GM18861 (cell line): ENCODE measurements around the gene PRKD1.
"Not testable (repeated sequence)": the region's sequence is repeated elsewhere in the genome, so short reads cannot be mapped to it uniquely, and the experiment has no call there.

Source experiments
- ATAC-seq: cut with Tn5 transposase; IDR thresholded peaks from one replicate; pipeline ENCODE4 v1.9.1; 2021; ENCODE audit not compliant: unreplicated experiment

PRKD1 gene

GRCh38 chr14:29905543-29905942 lies 22.1 kb downstream of the PRKD1 start:
- no peak for ATAC-seq

- no peak for ATAC-seq
Observed at GRCh38 chr14:29900609-29901350, 26.9 kb downstream of the PRKD1 start.

- ATAC-seq, result no peak
Observed at GRCh38 chr14:29898470-29898869, 29.2 kb downstream of the PRKD1 start.

GRCh38 chr14:29897181-29897580 lies 30.5 kb downstream of the PRKD1 start:
- no peak for ATAC-seq

GRCh38 chr14:29896354-29896821 lies 31.3 kb downstream of the PRKD1 start:
- ATAC-seq, result no peak

GRCh38 chr14:29895591-29896083 lies 32.0 kb downstream of the PRKD1 start:
- no peak for ATAC-seq

GRCh38 chr14:29893989-29894388 lies 33.7 kb downstream of the PRKD1 start:
- ATAC-seq, result no peak

GRCh38 chr14:29892327-29892726 lies 35.3 kb downstream of the PRKD1 start:
- no peak for ATAC-seq

GRCh38 chr14:29885988-29886387 lies 41.7 kb downstream of the PRKD1 start:
- no peak for ATAC-seq

GRCh38 chr14:29868000-29868399 lies 59.6 kb downstream of the PRKD1 start:
- no peak for ATAC-seq

GRCh38 chr14:29865299-29865698 lies 62.3 kb downstream of the PRKD1 start:
- no peak for ATAC-seq

GRCh38 chr14:29861996-29862395 lies 65.7 kb downstream of the PRKD1 start:
- no peak for ATAC-seq

GRCh38 chr14:29858299-29858698 lies 69.3 kb downstream of the PRKD1 start:
- peak; percentile 83 for ATAC-seq

- peak; percentile 54 for ATAC-seq
Observed at GRCh38 chr14:29857551-29857950, 70.1 kb downstream of the PRKD1 start.

- no peak for ATAC-seq
Observed at GRCh38 chr14:29856516-29856915, 71.1 kb downstream of the PRKD1 start.

- not testable (repeated sequence) for ATAC-seq
Observed at GRCh38 chr14:29853691-29854090, 74.0 kb downstream of the PRKD1 start.

GRCh38 chr14:29853272-29853671 lies 74.4 kb downstream of the PRKD1 start:
- ATAC-seq, result no peak

GRCh38 chr14:29851397-29851796 lies 76.2 kb downstream of the PRKD1 start:
- ATAC-seq, result no peak

- no peak for ATAC-seq
Observed at GRCh38 chr14:29847056-29847380, 80.6 kb downstream of the PRKD1 start.

GRCh38 chr14:29846339-29847055 lies 81.2 kb downstream of the PRKD1 start:
- no peak for ATAC-seq

- no peak for ATAC-seq
Observed at GRCh38 chr14:29843981-29844380, 83.7 kb downstream of the PRKD1 start.

GRCh38 chr14:29842228-29842627 lies 85.4 kb downstream of the PRKD1 start:
- no peak for ATAC-seq
